ENCODE measurements around the gene MIER2. TPM values are rescaled to one million over a fixed set of nuclear protein-coding genes. Genes with fewer than 3 reads are reported as not detected.
"Not testable (repeated sequence)": the region's sequence is repeated elsewhere in the genome, so short reads cannot be mapped to it uniquely, and the experiment has no call there.

The MIER2 gene
- total RNA-seq, 1 donor from 2014 or later, result 6.9 TPM

DNA sequence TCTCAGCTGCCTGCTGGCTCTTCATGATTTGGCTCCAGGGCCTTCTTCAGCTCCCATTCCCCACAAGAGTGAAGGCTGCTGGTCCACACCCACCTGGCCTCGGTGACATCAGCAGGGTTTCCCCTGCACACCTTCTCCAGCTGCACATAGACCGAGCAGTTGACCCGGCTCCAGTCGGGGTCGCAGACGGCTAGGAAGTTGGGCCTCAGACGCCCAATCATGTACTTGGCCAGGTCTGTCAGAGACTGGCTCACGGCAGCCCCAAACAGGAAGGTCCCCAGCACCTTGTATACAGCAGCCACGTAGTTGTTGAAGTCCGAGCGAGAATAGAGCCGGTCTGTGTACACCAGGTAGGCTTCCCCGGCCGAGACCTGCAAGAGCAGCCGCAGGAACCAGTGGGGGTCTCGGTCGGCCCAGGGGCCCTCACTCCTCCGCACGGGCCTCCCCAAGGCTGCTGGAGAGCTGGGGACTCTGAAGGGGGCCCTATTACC lies 57.2 kb downstream of the MIER2 start:
- DNase-seq (ENCODE audit: low read depth in 2 of 2), result no peak

DNA sequence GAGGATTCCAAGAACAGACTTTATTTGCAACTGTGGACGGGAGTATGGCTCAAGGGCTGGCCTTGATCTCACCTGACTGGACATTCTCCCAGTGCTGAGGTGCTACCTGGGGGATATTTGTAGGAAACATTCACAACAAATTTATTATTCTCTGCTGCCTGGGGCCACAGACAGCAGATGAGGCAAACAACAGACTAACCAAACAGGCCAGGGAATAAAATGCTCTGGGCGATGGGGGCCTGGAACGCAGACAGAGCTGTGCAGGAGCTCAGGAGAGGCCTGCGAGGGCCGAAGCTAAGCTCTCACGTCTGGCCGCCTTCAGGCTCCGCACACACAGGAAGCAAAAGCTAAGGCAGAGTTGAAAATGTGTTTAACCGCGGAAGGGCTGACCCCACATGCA lies 61.2 kb downstream of the MIER2 start:
- DNase-seq (ENCODE audit: low read depth in 2 of 2), result no peak

- no peak for DNase-seq (ENCODE audit: low read depth in 2 of 2)
Measured at GRCh38 chr19:282501-282900, 62.1 kb downstream of the MIER2 start.

GRCh38 chr19:281992-282391 lies 62.6 kb downstream of the MIER2 start:
- DNase-seq (ENCODE audit: low read depth in 2 of 2), result no peak

GRCh38 chr19:281156-281853 lies 63.3 kb downstream of the MIER2 start:
- DNase-seq (ENCODE audit: low read depth in 2 of 2), result no peak

DNA sequence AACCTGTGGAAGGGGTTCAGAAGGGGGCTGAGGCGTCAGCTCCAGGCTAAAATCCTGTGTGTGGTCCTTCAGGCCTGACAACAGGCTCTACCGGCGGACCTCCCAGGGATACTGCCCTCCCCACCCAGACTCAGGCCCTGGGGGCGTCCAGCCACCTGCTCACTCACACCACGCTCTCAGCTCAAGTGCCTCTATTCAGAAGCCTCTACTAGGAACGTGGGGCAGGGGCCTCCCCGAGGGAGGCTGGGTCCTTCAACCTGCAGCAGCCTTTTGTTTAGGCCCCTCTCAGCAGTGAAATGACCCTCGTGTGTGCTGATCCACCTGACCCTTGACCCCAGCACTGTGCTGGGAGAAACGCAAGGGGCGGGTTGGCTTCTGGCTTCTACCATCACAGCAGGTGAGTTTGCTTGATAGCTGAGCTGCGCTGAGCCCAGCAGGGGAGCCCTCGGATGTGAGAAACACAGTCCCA lies 64.0 kb downstream of the MIER2 start:
- no peak for DNase-seq (ENCODE audit: low read depth in 2 of 2)

DNA sequence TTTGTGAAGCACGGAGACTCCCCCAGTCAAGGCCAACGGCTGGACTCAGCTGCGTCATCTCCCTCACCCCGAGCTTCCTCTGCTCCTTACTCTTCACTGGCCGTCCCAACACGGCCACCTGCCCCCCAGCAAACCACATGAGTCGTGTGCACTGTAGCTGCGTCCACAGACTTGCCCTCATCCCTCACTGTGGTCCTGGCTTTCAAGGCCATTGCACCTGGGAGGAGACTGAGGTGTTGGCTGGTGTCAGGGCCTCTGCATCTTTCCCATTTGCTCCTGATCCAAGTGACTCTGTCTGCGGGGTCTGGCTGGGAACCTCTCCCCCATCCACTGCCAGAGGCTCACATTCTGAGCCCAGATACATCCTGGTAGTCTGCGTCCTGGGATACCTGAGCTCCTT lies 64.9 kb downstream of the MIER2 start:
- DNase-seq (ENCODE audit: low read depth in 2 of 2), result no peak

GRCh38 chr19:279231-279630 lies 65.4 kb downstream of the MIER2 start:
- no peak for DNase-seq (ENCODE audit: low read depth in 2 of 2)

DNA sequence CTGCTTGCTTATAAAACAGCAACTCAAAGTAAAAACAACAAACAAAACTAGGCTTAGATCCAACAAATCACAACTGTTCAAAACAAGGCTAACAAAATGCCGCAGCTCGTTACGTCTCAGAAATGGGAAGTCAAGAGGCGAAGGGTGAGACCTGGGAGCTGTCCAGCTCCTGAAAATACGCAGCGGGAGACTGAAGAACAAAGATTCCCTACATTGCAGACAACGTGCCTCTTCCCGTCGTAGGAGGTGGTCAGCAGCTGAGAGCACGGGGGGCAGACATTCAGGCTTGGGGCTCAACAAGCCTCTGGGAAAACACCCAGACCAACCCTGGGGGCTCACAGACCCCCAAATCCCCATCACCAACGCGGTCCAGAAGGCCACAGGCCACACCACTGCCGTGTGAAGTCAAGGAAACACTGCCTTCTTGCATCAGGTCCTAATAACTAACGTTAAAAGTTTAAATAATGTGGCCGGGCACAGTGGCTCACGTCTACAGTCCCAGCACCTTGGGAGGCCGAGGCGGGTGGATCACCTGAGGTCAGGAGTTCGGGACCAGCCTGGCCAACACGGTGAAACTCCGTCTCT lies 66.9 kb downstream of the MIER2 start:
- DNase-seq (ENCODE audit: low read depth in 2 of 2), result peak in 1 of 2 donors; percentile 55

DNA sequence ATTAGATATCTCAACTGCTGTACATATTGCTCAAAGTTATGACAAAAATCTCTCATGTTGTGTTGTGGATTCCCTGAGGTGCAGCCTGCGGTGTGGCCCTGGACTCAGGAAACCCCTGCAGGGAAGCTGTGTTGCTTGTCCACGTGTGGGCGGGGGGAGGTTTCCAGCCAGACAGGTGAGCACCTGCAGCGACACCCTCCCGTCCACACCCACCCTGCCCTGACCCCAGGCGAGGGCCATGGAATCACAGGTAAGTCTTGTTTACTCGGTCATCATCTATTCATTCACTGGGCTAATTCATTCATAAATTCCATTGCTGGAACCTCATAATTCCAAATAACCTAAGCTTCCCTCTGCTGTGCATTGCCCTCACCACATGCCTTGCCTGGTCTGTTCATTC lies 67.5 kb downstream of the MIER2 start:
- DNase-seq (ENCODE audit: low read depth in 2 of 2), result no peak

DNA sequence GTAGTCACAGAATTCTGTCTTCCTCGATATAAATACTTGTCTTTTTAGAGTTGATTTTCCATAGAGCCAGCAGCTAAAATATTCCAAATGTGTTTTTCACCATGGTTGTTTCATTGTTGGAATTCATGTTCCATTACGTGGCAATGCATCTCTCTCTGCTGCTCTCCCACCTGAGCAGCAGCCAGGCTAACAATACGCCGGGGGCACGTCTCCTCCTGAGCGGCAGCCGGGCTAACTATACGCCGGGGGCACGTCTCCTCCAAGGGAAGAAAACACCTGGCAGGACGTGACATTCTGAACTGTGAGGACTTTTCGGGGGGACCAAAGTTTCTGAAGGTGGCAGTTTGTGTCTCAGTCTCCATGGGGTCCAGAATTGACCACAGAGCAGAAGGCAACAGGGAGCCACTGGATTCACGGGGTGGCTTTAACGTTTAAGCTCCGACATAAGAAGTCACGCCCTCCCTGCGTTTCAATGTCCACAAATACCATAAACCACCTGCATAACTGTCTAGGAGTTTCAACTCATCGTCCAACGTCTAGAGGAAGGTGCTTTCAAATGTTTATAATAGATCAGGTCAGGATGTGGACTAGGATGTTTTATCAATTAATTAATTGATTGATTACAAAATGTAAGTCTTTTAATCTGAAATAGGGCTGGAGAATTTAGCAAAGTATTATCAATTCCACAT lies 68.5 kb downstream of the MIER2 start:
- DNase-seq (ENCODE audit: low read depth in 2 of 2), result no peak

- DNase-seq (ENCODE audit: low read depth in 2 of 2), result no peak
Measured at GRCh38 chr19:275000-275399, 69.6 kb downstream of the MIER2 start.

- DNase-seq (ENCODE audit: low read depth in 2 of 2), result no peak
Measured at GRCh38 chr19:273393-273792, 71.2 kb downstream of the MIER2 start.

DNA sequence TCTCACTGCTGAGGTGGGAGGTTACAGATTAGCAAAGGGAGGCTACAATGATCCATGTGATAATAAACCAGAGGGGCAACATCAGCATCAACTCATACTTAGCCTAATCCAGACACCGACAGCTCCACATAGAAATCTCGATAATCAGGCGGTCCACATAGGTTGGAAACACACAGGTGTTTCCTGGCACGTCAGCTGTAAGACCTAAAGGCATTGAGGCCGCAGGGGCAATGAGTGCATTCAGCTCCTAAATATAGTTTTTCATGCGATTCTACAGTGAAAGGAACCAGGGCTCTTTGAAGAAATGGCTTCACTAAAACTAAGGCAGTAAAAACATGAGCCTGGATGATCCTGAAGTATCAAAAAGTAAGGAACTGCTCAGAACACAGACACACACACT lies 72.7 kb downstream of the MIER2 start:
- DNase-seq (ENCODE audit: low read depth in 2 of 2), result no peak

DNA sequence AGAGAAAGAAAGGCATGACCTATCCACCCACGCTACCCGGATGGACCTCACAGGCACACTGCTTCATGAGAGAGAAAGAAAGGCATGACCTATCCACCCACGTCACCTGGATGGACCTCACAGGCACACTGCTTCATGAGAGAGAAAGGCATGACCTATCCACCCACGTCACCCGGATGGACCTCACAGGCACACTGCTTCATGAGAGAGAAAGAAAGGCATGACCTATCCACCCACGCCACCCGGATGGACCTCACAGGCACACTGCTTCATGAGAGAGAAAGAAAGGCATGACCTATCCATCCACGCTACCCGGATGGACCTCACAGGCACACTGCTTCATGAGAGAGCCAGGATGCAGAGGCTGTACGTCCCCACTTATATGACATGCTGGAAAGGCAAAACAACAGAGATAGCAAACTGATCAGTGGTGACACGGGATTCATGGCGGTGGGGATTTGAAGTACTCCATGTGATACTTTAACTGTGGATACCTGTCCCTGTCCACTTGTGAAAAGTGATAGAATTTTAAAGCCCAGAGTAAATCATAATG lies 73.8 kb downstream of the MIER2 start:
- not testable (repeated sequence) for DNase-seq (ENCODE audit: low read depth in 2 of 2)

DNA sequence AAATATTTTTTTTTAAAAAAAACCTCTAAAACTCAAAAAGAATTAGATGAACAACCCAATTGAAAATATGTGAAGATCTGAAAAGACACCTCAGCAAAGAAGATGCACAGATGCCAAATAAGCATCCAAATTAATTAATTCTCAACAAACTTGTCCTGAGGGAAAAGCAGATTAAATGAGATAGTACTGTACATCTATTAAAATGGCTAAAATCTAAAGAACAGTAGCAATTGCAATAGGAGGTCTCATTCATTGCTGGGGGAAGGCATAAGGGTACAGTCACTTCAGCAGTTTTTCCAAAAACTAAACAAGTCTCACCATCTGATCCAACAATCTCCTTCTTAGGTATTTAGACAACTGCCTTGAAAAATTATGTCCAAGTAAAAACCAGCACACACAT lies 75.4 kb downstream of the MIER2 start:
- no peak for DNase-seq (ENCODE audit: low read depth in 2 of 2)

DNA sequence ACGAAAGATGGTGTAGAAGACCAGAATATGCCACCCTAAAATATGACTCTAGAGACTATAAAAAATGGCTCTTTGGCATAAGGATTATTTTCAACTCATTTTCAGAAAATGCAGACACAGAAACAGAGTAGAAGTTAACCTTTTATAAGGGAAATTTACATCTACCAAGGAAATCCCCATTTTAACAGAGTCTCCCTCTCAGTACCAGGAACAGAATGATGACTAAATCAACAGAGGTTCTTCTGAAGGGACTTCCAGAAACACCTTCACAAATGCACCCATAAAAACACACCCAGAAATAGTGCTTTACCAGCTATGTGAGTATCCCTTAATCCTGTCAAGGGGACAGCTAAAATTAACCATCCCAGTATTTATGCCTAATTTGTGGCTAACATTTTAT lies 82.5 kb downstream of the MIER2 start:
- DNase-seq (ENCODE audit: low read depth in 2 of 2), result no peak

- not testable (repeated sequence) for DNase-seq (ENCODE audit: low read depth in 2 of 2)
Measured at GRCh38 chr19:256804-257203, 87.8 kb downstream of the MIER2 start.

Measured in lung microvascular endothelial cell (primary cell).